Measurements from ENCODE around the gene PRPF40B.

Gene PRPF40B

GRCh38 chr12:49674318-49674981, 51.1 kb downstream of the PRPF40B start:
- no peak for TF ChIP-seq CTCF (IDR thresholded peaks at IDR 0.05; ENCODE audit: insufficient read depth, low read depth, low read length, missing control alignments)
- no peak overlapping the region for H3K4me3 ChIP-seq (ENCODE audit: low read length)
- peak; percentile 22 for DNase-seq (ENCODE audit: low read depth)

- no peak overlapping the region for H3K4me3 ChIP-seq (ENCODE audit: low read length)
- no peak for DNase-seq (ENCODE audit: low read depth)
- TF ChIP-seq CTCF (IDR thresholded peaks at IDR 0.05; ENCODE audit: insufficient read depth, low read depth, low read length, missing control alignments): no peak
Measured at GRCh38 chr12:49675137-49675536, 51.8 kb downstream of the PRPF40B start.

GRCh38 chr12:49678711-49679110, 55.4 kb downstream of the PRPF40B start:
- TF ChIP-seq CTCF (IDR thresholded peaks at IDR 0.05; ENCODE audit: insufficient read depth, low read depth, low read length, missing control alignments): no peak
- H3K4me3 ChIP-seq (ENCODE audit: low read length): no peak overlapping the region
- DNase-seq (ENCODE audit: low read depth): no peak

GRCh38 chr12:49680075-49680474, 56.7 kb downstream of the PRPF40B start:
- DNase-seq (ENCODE audit: low read depth): no peak
- H3K4me3 ChIP-seq (ENCODE audit: low read length): no peak overlapping the region
- TF ChIP-seq CTCF (IDR thresholded peaks at IDR 0.05; ENCODE audit: insufficient read depth, low read depth, low read length, missing control alignments): no peak

- no peak for TF ChIP-seq CTCF (IDR thresholded peaks at IDR 0.05; ENCODE audit: insufficient read depth, low read depth, low read length, missing control alignments)
- DNase-seq (ENCODE audit: low read depth): no peak
Measured at GRCh38 chr12:49683599-49684309, 60.4 kb downstream of the PRPF40B start.

GRCh38 chr12:49684310-49684854, 61.0 kb downstream of the PRPF40B start:
- H3K4me3 ChIP-seq (ENCODE audit: low read length): no peak overlapping the region
- DNase-seq (ENCODE audit: low read depth): no peak
- no peak for TF ChIP-seq CTCF (IDR thresholded peaks at IDR 0.05; ENCODE audit: insufficient read depth, low read depth, low read length, missing control alignments)

More at GRCh38 chr12:49683599-49684309, 60.4 kb downstream of the PRPF40B start:
- H3K4me3 ChIP-seq (ENCODE audit: low read length): no peak overlapping the region
